Ramos (cell line): ENCODE measurements around the gene SORCS2.

Experiments
- in situ Hi-C: fragments of 300-500 bp; cut with MboI; formaldehyde crosslinking; loops from one replicate; pipeline ENCODE4 v1.14.3; 2022; ENCODE audit warnings: low sequenced_read_pairs; ENCODE audit not compliant: unreplicated experiment

The SORCS2 gene

GRCh38 chr4:7698584-7698983 is 506.2 kb downstream of the SORCS2 start:
- in situ Hi-C loops, result no loop called here

- in situ Hi-C loops, result no loop called here
Measured at GRCh38 chr4:7699031-7699430, 506.7 kb downstream of the SORCS2 start.

GRCh38 chr4:7699825-7700224 is 507.5 kb downstream of the SORCS2 start:
- in situ Hi-C loops, result no loop called here

GRCh38 chr4:7700665-7701064 is 508.3 kb downstream of the SORCS2 start:
- in situ Hi-C loops, result no loop called here

GRCh38 chr4:7701866-7702649 is 509.7 kb downstream of the SORCS2 start:
- in situ Hi-C loops, result no loop called here

GRCh38 chr4:7703688-7704087 is 511.4 kb downstream of the SORCS2 start:
- in situ Hi-C loops, result no loop called here

- in situ Hi-C loops, result no loop called here
Measured at GRCh38 chr4:7704091-7704490, 511.8 kb downstream of the SORCS2 start.

- in situ Hi-C loops, result no loop called here
Measured at GRCh38 chr4:7704625-7705024, 512.3 kb downstream of the SORCS2 start.

GRCh38 chr4:7705062-7705461 is 512.7 kb downstream of the SORCS2 start:
- in situ Hi-C loops, result no loop called here

- in situ Hi-C loops, result no loop called here
Measured at GRCh38 chr4:7705593-7705992, 513.3 kb downstream of the SORCS2 start.

GRCh38 chr4:7708238-7708637 is 515.9 kb downstream of the SORCS2 start:
- in situ Hi-C loops, result no loop called here

GRCh38 chr4:7708981-7709380 is 516.6 kb downstream of the SORCS2 start:
- in situ Hi-C loops, result no loop called here

- in situ Hi-C loops, result no loop called here
Measured at GRCh38 chr4:7709431-7709830, 517.1 kb downstream of the SORCS2 start.

- in situ Hi-C loops, result no loop called here
Measured at GRCh38 chr4:7710126-7710525, 517.8 kb downstream of the SORCS2 start.

- in situ Hi-C loops, result no loop called here
Measured at GRCh38 chr4:7710576-7711306, 518.4 kb downstream of the SORCS2 start.

GRCh38 chr4:7711307-7711963 is 519.1 kb downstream of the SORCS2 start:
- in situ Hi-C loops, result no loop called here

GRCh38 chr4:7712021-7712671 is 519.8 kb downstream of the SORCS2 start:
- in situ Hi-C loops, result no loop called here

- in situ Hi-C loops, result no loop called here
Measured at GRCh38 chr4:7713757-7714156, 521.4 kb downstream of the SORCS2 start.

- in situ Hi-C loops, result no loop called here
Measured at GRCh38 chr4:7714176-7714575, 521.8 kb downstream of the SORCS2 start.

GRCh38 chr4:7714738-7715137 is 522.4 kb downstream of the SORCS2 start:
- in situ Hi-C loops, result no loop called here
